A172 (cell line): ENCODE data around the gene FREM1. TPM values are rescaled to one million over a fixed set of nuclear protein-coding genes. Genes with fewer than 3 reads are reported as not detected.

Source experiments
- DNase-seq: peaks from one replicate; pipeline ENCODE4 v3.0.0-alpha.2; 2015; ENCODE audit warnings: low spot score
- total RNA-seq: library from RNA; depleted of rRNA; stranded (reverse); fragments of >200 nt; shearing (Covaris generic); gene quantifications from 2 replicates; pipeline ENCODE4 v1.2.3, GENCODE V29; 2014

Gene FREM1
- total RNA-seq, 1 experiment from 2014 or later: not detected

GRCh38 chr9:14912859-14913258 is 2.6 kb upstream of the FREM1 start:
- no peak for DNase-seq

GRCh38 chr9:14911046-14911445 is 818 bp upstream of the FREM1 start:
- no peak for DNase-seq

GRCh38 chr9:14909601-14909960 is 647 bp downstream of the FREM1 start:
- DNase-seq: no peak

GRCh38 chr9:14909181-14909580 is 1.0 kb downstream of the FREM1 start:
- no peak for DNase-seq

GRCh38 chr9:14908295-14909180 is 1.7 kb downstream of the FREM1 start:
- no peak for DNase-seq

- DNase-seq: no peak
Measured at GRCh38 chr9:14907696-14908095, 2.5 kb downstream of the FREM1 start.

- DNase-seq: no peak
Measured at GRCh38 chr9:14907360-14907685, 2.9 kb downstream of the FREM1 start.

GRCh38 chr9:14906644-14907359 is 3.4 kb downstream of the FREM1 start:
- no peak for DNase-seq

- DNase-seq: no peak
Measured at GRCh38 chr9:14906000-14906399, 4.2 kb downstream of the FREM1 start.

- DNase-seq: no peak
Measured at GRCh38 chr9:14903040-14903439, 7.2 kb downstream of the FREM1 start.

- no peak for DNase-seq
Measured at GRCh38 chr9:14902561-14902960, 7.7 kb downstream of the FREM1 start.

GRCh38 chr9:14899815-14900193 is 10.4 kb downstream of the FREM1 start:
- DNase-seq: no peak

- no peak for DNase-seq
Measured at GRCh38 chr9:14899042-14899814, 11.0 kb downstream of the FREM1 start.

GRCh38 chr9:14895806-14896205 is 14.4 kb downstream of the FREM1 start:
- DNase-seq: no peak

GRCh38 chr9:14893280-14893679 is 16.9 kb downstream of the FREM1 start:
- no peak for DNase-seq

GRCh38 chr9:14891332-14891731 is 18.9 kb downstream of the FREM1 start:
- DNase-seq: no peak

- DNase-seq: no peak
Measured at GRCh38 chr9:14889451-14889850, 20.8 kb downstream of the FREM1 start.

- no peak for DNase-seq
Measured at GRCh38 chr9:14888875-14889274, 21.4 kb downstream of the FREM1 start.

GRCh38 chr9:14888272-14888671 is 22.0 kb downstream of the FREM1 start:
- DNase-seq: no peak

GRCh38 chr9:14887149-14887548 is 23.1 kb downstream of the FREM1 start:
- DNase-seq: no peak

GRCh38 chr9:14883310-14883944 is 26.8 kb downstream of the FREM1 start:
- DNase-seq: no peak

- no peak for DNase-seq
Measured at GRCh38 chr9:14882090-14882489, 28.1 kb downstream of the FREM1 start.
